CD14-positive monocyte (primary cell): Measurements from ENCODE around the gene ABHD10. TPM values are rescaled to one million over a fixed set of nuclear protein-coding genes. Genes with fewer than 3 reads are reported as not detected.

ENCODE experiments used
- DNase-seq, 3 donors: peaks; one replicate each; pipeline ENCODE4 v3.0.0-alpha.2; 2011 to 2022
- H2AFZ ChIP-seq: 2 replicates; pipeline ENCODE4 v1.6.0; 2012; ENCODE audit warnings: mild to moderate bottlenecking, low read depth, low read length, inconsistent platforms; ENCODE audit not compliant: insufficient read depth, poor library complexity, severe bottlenecking
- H3K27ac ChIP-seq, 2 donors: 1 replicate in 1 of 2; 2 replicates in 1 of 2; pipeline ENCODE4 v1.5.1; 2012 to 2013; ENCODE audit warnings: low read length in 2 of 2, control low read depth in 1 of 2, inconsistent platforms in 1 of 2, low read depth in 1 of 2, mild to moderate bottlenecking in 1 of 2
- H3K27me3 ChIP-seq, 2 donors: one replicate each; pipeline versions ENCODE4 v1.6.0 to v1.6.1; 2011 to 2013; ENCODE audit warnings: low read length in 2 of 2; ENCODE audit not compliant: control insufficient read depth in 2 of 2, insufficient read depth in 2 of 2
- H3K36me3 ChIP-seq, 2 donors: replicated peaks in 1 of 2; 1 replicate in 1 of 2; 2 replicates in 1 of 2; pipeline versions ENCODE4 v1.5.1 to v1.6.1; 2012 to 2013; ENCODE audit warnings: low read length in 2 of 2, control low read depth in 1 of 2, inconsistent platforms in 1 of 2, mild to moderate bottlenecking in 1 of 2; ENCODE audit not compliant: insufficient read depth in 2 of 2, control insufficient read depth in 1 of 2
- H3K4me1 ChIP-seq, 2 donors: 1 replicate in 1 of 2; 2 replicates in 1 of 2; pipeline versions ENCODE4 v1.5.1 to v1.6.1; 2012 to 2013; ENCODE audit warnings: low read length in 2 of 2, control low read depth in 1 of 2, inconsistent platforms in 1 of 2, mild to moderate bottlenecking in 1 of 2, moderate library complexity in 1 of 2; ENCODE audit not compliant: insufficient read depth in 2 of 2, control insufficient read depth in 1 of 2
- H3K4me2 ChIP-seq: replicated peaks from 2 replicates; pipeline ENCODE3; 2012; ENCODE audit warnings: low read length, moderate library complexity, mild to moderate bottlenecking; ENCODE audit not compliant: poor library complexity, severe bottlenecking; ENCODE audit errors: extremely low read depth
- H3K4me3 ChIP-seq, 3 experiments: fragments of 200-600 bp in 1 of 3; sonication (generic) in 1 of 3; replicated peaks in 1 of 3; 1 replicate in 2 of 3; 2 replicates in 1 of 3; pipeline ENCODE4 v1.5.1; 2011 to 2013; ENCODE audit warnings: low read length in 3 of 3, mild to moderate bottlenecking in 3 of 3, control low read depth in 2 of 3, low read depth in 2 of 3, inconsistent platforms in 1 of 3, moderate library complexity in 1 of 3
- H3K79me2 ChIP-seq: 2 replicates; pipeline ENCODE4 v1.6.0; 2012; ENCODE audit warnings: mild to moderate bottlenecking, control low read depth, inconsistent platforms, low read length, moderate library complexity; ENCODE audit not compliant: insufficient read depth
- H3K9ac ChIP-seq: 2 replicates; pipeline ENCODE4 v1.6.0; 2017; ENCODE audit warnings: low read length, mild to moderate bottlenecking; ENCODE audit not compliant: insufficient read depth, poor library complexity, severe bottlenecking
- H3K9me3 ChIP-seq, 2 donors: replicated peaks in 1 of 2; 1 replicate in 1 of 2; 2 replicates in 1 of 2; pipeline versions ENCODE4 v1.5.1 to v1.6.1; 2012 to 2013; ENCODE audit warnings: low read length in 2 of 2, control low read depth in 1 of 2; ENCODE audit not compliant: control insufficient read depth in 1 of 2, insufficient read depth in 1 of 2
- H4K20me1 ChIP-seq: 2 replicates; pipeline ENCODE4 v1.6.0; 2012; ENCODE audit warnings: mild to moderate bottlenecking, low read length, control low read depth, moderate library complexity; ENCODE audit not compliant: insufficient read depth
- H3K27ac Mint-ChIP-seq, 7 donors: one replicate each; pipeline ENCODE4 v1.8.0; 2020; ENCODE audit warnings: mild to moderate bottlenecking in 7 of 7, mixed read lengths in 7 of 7, moderate library complexity in 6 of 7, inconsistent platforms in 2 of 7
- H3K27me3 Mint-ChIP-seq, 3 donors: one replicate each; pipeline ENCODE4 v1.8.0; 2021 to 2022; ENCODE audit warnings: low read depth in 3 of 3, mild to moderate bottlenecking in 3 of 3, mixed read lengths in 3 of 3, moderate library complexity in 3 of 3, inconsistent platforms in 1 of 3
- H3K36me3 Mint-ChIP-seq, 2 donors: one replicate each; pipeline ENCODE4 v1.8.0; 2020; ENCODE audit warnings: mixed read lengths in 2 of 2, inconsistent platforms in 1 of 2, mild to moderate bottlenecking in 1 of 2
- H3K4me1 Mint-ChIP-seq: one replicate; pipeline ENCODE4 v1.8.0; 2020; ENCODE audit warnings: mild to moderate bottlenecking, mixed read lengths
- H3K4me3 Mint-ChIP-seq, 2 donors: one replicate each; pipeline ENCODE4 v1.8.0; 2020; ENCODE audit warnings: mild to moderate bottlenecking in 2 of 2, mixed read lengths in 2 of 2, moderate library complexity in 1 of 2
- H3K9me3 Mint-ChIP-seq, 7 donors: one replicate each; pipeline ENCODE4 v1.8.0; 2020 to 2022; ENCODE audit warnings: mixed read lengths in 7 of 7, mild to moderate bottlenecking in 6 of 7, moderate library complexity in 6 of 7, inconsistent platforms in 2 of 7
- WGBS: methylation state at CpG from one replicate; pipeline ENCODE4 v1.1.5; 2013; ENCODE audit warnings: missing lambda C conversion rate; ENCODE audit not compliant: insufficient coverage; 5-methylcytosine and 5-hydroxymethylcytosine counted together
- intact Hi-C, 2 donors: fragments of 100-400 bp; cut with micrococcal nuclease; formaldehyde crosslinking; loops; one replicate each; pipeline versions ENCODE4 v1.15.0 to v1.15.1; 2023
- polyA plus RNA-seq, 3 donors: library from polyadenylated mRNA; depleted of rRNA in 1 of 3; unstranded in 2 of 3; stranded (reverse) in 1 of 3; fragments of 300-500 nt in 2 of 3; fragments of >200 nt in 1 of 3; fragmentation: Illumina TruSeq in 2 of 3; gene quantifications; 1 replicate in 2 of 3; 2 replicates in 1 of 3; pipeline ENCODE4 v1.2.3, GENCODE V29; 2012 to 2021
- TF ChIP-seq, protein P1 (sequence below): fragments of 200-600 bp; IDR thresholded peaks from one replicate; pipeline ENCODE4 v1.8.0; 2022; ENCODE audit warnings: antibody characterized with exemption, mild to moderate bottlenecking

ABHD10 gene
- polyA plus RNA-seq, 3 donors = 15.2 to 22.3 (median 17.0) TPM

DNA sequence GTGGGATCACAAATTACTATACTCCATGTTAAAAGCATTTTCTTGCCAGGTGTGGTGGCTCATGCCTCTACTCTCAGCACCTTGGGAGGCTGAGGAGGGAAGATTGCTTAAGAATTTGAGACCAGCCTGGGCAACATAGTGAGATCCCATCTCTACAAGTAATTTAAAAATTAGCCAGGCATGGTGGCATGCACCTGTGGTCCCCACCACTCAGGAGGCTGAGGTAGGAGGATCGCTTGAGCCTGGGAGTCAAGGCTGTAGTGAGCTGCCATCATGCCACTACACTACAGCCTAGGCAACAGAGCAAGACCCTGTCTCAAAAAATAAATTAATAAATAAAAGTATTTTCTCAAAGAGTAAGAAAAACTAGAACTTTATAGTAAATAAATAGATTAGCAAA, 22.9 kb upstream of the ABHD10 start:
- Histone ChIP-seq H3K4me1 (no peaks in the 10 kb centered on the region), H3K4me2 (no peak overlapping the region), H4K20me1 (no peaks in the 10 kb centered on the region), H3K9me3 (no peaks in the 10 kb centered on the region), H2AFZ (no peak overlapping the region), H3K79me2 (no peaks in the 10 kb centered on the region), H3K4me3 (no peak overlapping the region), H3K9ac (no peak overlapping the region), H3K36me3 (no peaks in the 10 kb centered on the region), H3K27ac (no peak overlapping the region), H3K27me3 (no peaks in the 10 kb centered on the region)
- TF ChIP-seq, protein P1, sequence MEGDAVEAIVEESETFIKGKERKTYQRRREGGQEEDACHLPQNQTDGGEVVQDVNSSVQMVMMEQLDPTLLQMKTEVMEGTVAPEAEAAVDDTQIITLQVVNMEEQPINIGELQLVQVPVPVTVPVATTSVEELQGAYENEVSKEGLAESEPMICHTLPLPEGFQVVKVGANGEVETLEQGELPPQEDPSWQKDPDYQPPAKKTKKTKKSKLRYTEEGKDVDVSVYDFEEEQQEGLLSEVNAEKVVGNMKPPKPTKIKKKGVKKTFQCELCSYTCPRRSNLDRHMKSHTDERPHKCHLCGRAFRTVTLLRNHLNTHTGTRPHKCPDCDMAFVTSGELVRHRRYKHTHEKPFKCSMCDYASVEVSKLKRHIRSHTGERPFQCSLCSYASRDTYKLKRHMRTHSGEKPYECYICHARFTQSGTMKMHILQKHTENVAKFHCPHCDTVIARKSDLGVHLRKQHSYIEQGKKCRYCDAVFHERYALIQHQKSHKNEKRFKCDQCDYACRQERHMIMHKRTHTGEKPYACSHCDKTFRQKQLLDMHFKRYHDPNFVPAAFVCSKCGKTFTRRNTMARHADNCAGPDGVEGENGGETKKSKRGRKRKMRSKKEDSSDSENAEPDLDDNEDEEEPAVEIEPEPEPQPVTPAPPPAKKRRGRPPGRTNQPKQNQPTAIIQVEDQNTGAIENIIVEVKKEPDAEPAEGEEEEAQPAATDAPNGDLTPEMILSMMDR = no peak
- Mint-ChIP-seq H3K4me3 (no peak overlapping the region), H3K4me1 (no peaks in the 10 kb centered on the region), H3K36me3 (no peaks in the 10 kb centered on the region), H3K27me3 (no peaks in the 10 kb centered on the region), H3K9me3 (no peaks in the 10 kb centered on the region), H3K27ac (no peak overlapping the region)
- no peak for DNase-seq
- no CpG with 5 or more reads among the region's 1 CpG for WGBS
- intact Hi-C loops = no loop called here

DNA sequence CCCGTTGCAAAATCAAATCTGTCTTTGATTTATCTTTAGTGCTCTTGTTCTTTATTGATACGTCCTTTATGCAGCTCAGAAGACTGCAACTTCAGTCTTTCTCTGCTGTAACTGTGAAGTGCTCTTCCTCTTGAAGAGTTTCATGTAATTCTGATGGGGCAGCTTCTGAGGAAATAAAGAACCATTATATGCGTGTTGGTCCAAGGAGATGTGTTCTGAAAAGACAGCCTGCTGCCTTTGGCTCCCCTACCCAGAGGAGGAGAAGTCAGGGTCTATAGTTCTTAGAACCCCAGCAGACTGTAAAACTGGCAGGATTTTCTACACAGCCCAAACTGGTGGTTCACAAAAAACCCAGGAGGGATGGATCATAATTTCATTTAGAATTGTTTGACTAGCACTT, 22.4 kb upstream of the ABHD10 start:
- no peak for DNase-seq
- TF ChIP-seq, protein P1 = no peak
- 94% methylated on average over 3 of the region's 3 CpGs for WGBS
- Mint-ChIP-seq H3K4me3 (no peak overlapping the region), H3K27me3 (no peaks in the 10 kb centered on the region), H3K27ac (no peak overlapping the region), H3K36me3 (no peaks in the 10 kb centered on the region), H3K4me1 (no peaks in the 10 kb centered on the region), H3K9me3 (no peaks in the 10 kb centered on the region)
- H3K4me1 ChIP-seq = no peaks in the 10 kb centered on the region
- no peak overlapping the region for H2AFZ ChIP-seq
- H4K20me1 ChIP-seq = no peaks in the 10 kb centered on the region
- no peaks in the 10 kb centered on the region for H3K9me3 ChIP-seq
- H3K27me3 ChIP-seq = no peaks in the 10 kb centered on the region
- intact Hi-C loops = no loop called here
- no peak overlapping the region for H3K27ac ChIP-seq
- no peaks in the 10 kb centered on the region for H3K36me3 ChIP-seq
- no peak overlapping the region for H3K4me2 ChIP-seq
- no peaks in the 10 kb centered on the region for H3K79me2 ChIP-seq
- no peak overlapping the region for H3K4me3 ChIP-seq
- H3K9ac ChIP-seq = no peak overlapping the region
